Measurements from ENCODE around the gene C9orf57. TPM values are rescaled to one million over a fixed set of nuclear protein-coding genes. Genes with fewer than 3 reads are reported as not detected.
"Not testable (repeated sequence)": the region's sequence is repeated elsewhere in the genome, so short reads cannot be mapped to it uniquely, and the experiment has no call there.

The C9orf57 gene
- total RNA-seq, 6 experiments from 2014 or later = not detected

DNA sequence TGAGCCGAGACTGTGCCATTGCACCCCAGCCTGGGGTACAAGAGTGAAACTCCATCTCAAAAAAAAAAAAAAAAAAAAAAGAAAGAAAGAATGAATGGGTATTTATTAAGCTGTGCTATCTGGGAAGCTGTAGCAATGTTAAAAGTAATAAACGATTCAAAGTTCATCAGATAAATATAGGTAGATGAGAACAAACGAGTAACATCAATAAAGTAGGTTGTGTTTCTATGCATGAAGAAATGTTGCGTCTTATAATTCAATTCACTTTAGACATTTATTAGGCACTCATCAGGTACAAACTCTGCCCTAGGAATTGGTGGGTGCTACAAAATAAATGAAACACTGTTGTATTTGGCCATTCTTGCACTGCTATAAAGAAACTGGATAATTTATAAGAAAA is 36.8 kb downstream of the C9orf57 start:
- no peak overlapping the region for H3K4me3 Mint-ChIP-seq
- H3K27ac Mint-ChIP-seq = no peak overlapping the region
- H3K27me3 Mint-ChIP-seq (ENCODE audit: insufficient read depth) = no peaks in the 10 kb centered on the region
- H3K36me3 Mint-ChIP-seq (ENCODE audit: low read depth) = no peaks in the 10 kb centered on the region
- no peak for DNase-seq
- peaks cover 20% of the 10 kb centered on the region for H3K4me1 Mint-ChIP-seq (ENCODE audit: low read depth)
- no peaks in the 10 kb centered on the region for H3K9me3 Mint-ChIP-seq
- TF ChIP-seq, protein P1, sequence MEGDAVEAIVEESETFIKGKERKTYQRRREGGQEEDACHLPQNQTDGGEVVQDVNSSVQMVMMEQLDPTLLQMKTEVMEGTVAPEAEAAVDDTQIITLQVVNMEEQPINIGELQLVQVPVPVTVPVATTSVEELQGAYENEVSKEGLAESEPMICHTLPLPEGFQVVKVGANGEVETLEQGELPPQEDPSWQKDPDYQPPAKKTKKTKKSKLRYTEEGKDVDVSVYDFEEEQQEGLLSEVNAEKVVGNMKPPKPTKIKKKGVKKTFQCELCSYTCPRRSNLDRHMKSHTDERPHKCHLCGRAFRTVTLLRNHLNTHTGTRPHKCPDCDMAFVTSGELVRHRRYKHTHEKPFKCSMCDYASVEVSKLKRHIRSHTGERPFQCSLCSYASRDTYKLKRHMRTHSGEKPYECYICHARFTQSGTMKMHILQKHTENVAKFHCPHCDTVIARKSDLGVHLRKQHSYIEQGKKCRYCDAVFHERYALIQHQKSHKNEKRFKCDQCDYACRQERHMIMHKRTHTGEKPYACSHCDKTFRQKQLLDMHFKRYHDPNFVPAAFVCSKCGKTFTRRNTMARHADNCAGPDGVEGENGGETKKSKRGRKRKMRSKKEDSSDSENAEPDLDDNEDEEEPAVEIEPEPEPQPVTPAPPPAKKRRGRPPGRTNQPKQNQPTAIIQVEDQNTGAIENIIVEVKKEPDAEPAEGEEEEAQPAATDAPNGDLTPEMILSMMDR (IDR thresholded peaks at IDR 0.05) = no peak

DNA sequence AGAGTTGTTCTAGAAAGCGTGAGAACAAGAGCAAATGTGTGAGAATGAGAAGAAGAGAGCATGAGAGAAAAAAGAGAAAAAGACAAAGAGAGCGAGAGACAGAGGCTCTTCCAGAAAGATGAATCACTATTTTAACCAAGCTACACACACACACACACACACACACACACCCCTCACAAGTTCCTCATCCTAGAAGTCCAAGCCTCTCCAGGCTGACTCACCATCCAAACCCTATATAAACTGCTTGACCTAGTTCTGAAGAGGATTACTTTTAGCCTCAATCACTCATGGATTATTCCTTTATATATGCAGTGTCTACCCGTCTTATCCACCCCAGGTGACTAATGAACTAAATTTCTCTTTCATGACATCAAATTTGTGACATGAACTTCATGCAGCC is 37.6 kb downstream of the C9orf57 start:
- no peak overlapping the region for H3K27ac Mint-ChIP-seq
- H3K4me1 Mint-ChIP-seq (ENCODE audit: low read depth) = peaks cover 20% of the 10 kb centered on the region
- DNase-seq = peak; percentile 93
- peaks cover 5% of the 10 kb centered on the region for H3K27me3 Mint-ChIP-seq (ENCODE audit: insufficient read depth)
- H3K4me3 Mint-ChIP-seq = no peak overlapping the region
- no peaks in the 10 kb centered on the region for H3K36me3 Mint-ChIP-seq (ENCODE audit: low read depth)
- TF ChIP-seq, protein P1 (IDR thresholded peaks at IDR 0.05) = no peak
- no peaks in the 10 kb centered on the region for H3K9me3 Mint-ChIP-seq

DNA sequence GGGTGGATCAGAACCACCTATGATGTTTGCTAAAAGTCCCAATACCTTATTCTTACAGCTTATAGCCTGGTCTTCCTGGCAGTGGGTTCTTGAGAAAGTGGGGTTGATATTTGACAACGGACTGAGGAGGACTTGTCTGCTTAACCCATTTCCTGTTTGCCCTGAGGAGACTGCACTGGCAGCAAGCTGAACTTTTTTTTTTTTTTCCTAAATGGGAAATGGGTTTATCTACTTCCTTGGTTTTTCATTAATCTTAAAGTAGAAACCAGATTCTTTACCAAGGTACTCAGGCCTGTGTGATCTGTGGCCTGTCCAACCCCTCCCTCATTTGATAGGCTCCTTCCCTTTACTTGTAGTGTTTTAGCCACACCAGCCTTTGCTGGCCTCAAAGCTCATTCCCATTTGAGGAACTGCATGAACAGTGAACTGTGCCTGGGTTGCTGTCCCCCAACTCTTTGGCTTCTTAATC is 47.1 kb downstream of the C9orf57 start:
- Mint-ChIP-seq H3K4me3 (no peak overlapping the region), H3K4me1 (ENCODE audit: low read depth) (no peaks in the 10 kb centered on the region; the same call in 1 of the 2 replicates), H3K27me3 (ENCODE audit: insufficient read depth) (peaks cover 21% of the 10 kb centered on the region), H3K9me3 (no peaks in the 10 kb centered on the region), H3K27ac (no peak overlapping the region), H3K36me3 (ENCODE audit: low read depth) (no peaks in the 10 kb centered on the region)
- TF ChIP-seq, protein P1 (IDR thresholded peaks at IDR 0.05) = no peak
- DNase-seq = no peak

DNA sequence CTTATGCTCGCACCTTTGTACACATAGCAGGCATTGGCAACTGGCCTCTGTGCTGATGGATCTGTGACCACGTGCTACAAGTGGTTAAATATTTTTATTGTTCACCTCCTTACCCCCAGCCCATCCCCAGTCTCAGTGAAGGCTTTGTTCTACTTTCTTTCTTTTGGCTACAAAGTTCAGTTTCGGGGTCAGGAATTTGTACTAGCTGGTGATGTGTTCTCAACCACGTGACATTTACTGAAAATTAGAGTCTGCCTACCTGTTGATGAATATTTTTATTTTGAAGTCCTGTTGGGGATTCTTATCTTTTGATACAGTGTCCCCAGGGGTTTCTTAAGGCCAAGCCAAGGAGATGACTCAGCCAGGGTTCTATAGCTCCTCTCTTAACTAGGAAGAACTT is 47.8 kb downstream of the C9orf57 start:
- H3K27ac Mint-ChIP-seq = no peak overlapping the region
- no peak for DNase-seq
- H3K4me1 Mint-ChIP-seq (ENCODE audit: low read depth) = no peaks in the 10 kb centered on the region; the same call in 1 of the 2 replicates
- no peaks in the 10 kb centered on the region for H3K9me3 Mint-ChIP-seq
- H3K4me3 Mint-ChIP-seq = no peak overlapping the region
- H3K36me3 Mint-ChIP-seq (ENCODE audit: low read depth) = no peaks in the 10 kb centered on the region
- TF ChIP-seq, protein P1 (IDR thresholded peaks at IDR 0.05) = no peak
- peaks cover 14% of the 10 kb centered on the region for H3K27me3 Mint-ChIP-seq (ENCODE audit: insufficient read depth)

DNA sequence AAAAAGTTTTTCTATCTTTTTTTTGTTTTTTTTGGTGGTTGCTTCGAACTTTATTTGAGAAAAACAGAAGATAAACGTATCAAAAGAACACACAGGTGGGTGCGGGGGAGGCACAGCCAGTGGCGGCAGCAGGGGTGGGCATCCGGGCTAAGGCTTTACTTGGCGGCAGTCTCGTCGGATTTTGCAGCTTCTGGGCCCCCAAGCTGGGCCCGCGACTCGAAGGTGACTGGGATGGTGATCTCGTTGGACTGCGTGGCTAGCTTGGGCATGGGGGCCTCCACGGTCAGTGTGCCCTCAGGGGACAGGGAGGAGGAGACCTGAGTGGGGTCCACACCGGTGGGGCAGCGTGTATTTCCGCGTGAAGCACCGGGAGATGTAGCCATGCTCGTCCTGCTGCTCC is 52.7 kb downstream of the C9orf57 start:
- not testable (repeated sequence) for H3K9me3 Mint-ChIP-seq; H3K36me3 Mint-ChIP-seq (ENCODE audit: low read depth); H3K27me3 Mint-ChIP-seq (ENCODE audit: insufficient read depth); H3K4me1 Mint-ChIP-seq (ENCODE audit: low read depth); DNase-seq; H3K27ac Mint-ChIP-seq; H3K4me3 Mint-ChIP-seq

DNA sequence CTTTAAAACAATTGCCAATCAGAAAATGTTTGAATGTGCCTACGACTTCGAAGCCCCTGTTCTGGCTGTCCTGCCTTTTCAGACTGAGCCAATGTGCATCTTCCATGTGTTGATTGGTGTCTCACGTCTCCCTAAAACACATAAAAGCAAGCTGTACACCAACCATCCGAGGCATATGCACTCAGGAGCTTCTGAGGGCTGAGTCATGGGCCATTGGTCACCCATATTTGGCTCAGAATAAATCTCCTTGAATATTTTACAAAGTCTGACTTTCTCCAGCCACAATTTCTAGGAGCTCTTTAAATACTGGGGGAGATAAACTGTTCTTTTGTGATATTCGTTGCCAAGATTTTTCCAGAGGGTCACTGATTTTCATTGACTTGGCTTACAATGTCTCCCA is 53.9 kb downstream of the C9orf57 start:
- TF ChIP-seq, protein P1 (IDR thresholded peaks at IDR 0.05) = no peak
- no peaks in the 10 kb centered on the region; the same call in 1 of the 2 replicates for H3K27me3 Mint-ChIP-seq (ENCODE audit: insufficient read depth)

More for the DNA sequence above, 53.9 kb downstream of the C9orf57 start:
- Mint-ChIP-seq H3K9me3 (no peaks in the 10 kb centered on the region), H3K36me3 (ENCODE audit: low read depth) (no peaks in the 10 kb centered on the region), H3K4me3 (no peak overlapping the region), H3K27ac (no peak overlapping the region), H3K4me1 (ENCODE audit: low read depth) (peaks cover 8% of the 10 kb centered on the region)
- peak; percentile 46 for DNase-seq
